HepG2 (cell line): ENCODE results near the gene MYO1E. TPM values are rescaled to one million over a fixed set of nuclear protein-coding genes. Genes with fewer than 3 reads are reported as not detected.

Experiments used
- ARHGAP35 ChIP-seq: sonication (generic); formaldehyde crosslinking; IDR thresholded peaks from 2 replicates; pipeline ENCODE4 v1.9.0; 2022; ENCODE audit warnings: mild to moderate bottlenecking, inconsistent platforms, moderate library complexity, missing genetic modification reagents, borderline replicate concordance
- ELF4 ChIP-seq: sonication (generic); formaldehyde crosslinking; IDR thresholded peaks from 2 replicates; pipeline ENCODE4 v1.5.0; 2020; ENCODE audit warnings: missing genetic modification reagents, mild to moderate bottlenecking, moderate library complexity, borderline replicate concordance
- ISL2 ChIP-seq: sonication (generic); formaldehyde crosslinking; IDR thresholded peaks from 2 replicates; pipeline ENCODE4 v1.5.0; 2020; ENCODE audit warnings: missing genetic modification reagents
- MEF2D ChIP-seq: sonication (generic); formaldehyde crosslinking; IDR thresholded peaks from 2 replicates; pipeline ENCODE4 v1.5.1; 2020; ENCODE audit warnings: mild to moderate bottlenecking, missing genetic modification reagents
- PCBP1 ChIP-seq: fragments of 200-400 bp; formaldehyde crosslinking; IDR thresholded peaks from 2 replicates; pipeline ENCODE4 v1.6.1; 2017; ENCODE audit warnings: mild to moderate bottlenecking, low read depth, low read length, borderline replicate concordance
- REPIN1 ChIP-seq: sonication (generic); formaldehyde crosslinking; IDR thresholded peaks from 2 replicates; pipeline ENCODE4 v1.8.0; 2022; ENCODE audit warnings: missing genetic modification reagents, low read depth, mild to moderate bottlenecking, borderline replicate concordance
- SRSF9 ChIP-seq: fragments of 200-400 bp; formaldehyde crosslinking; IDR thresholded peaks from 2 replicates; pipeline ENCODE4 v1.6.1; 2018; ENCODE audit warnings: borderline replicate concordance, mild to moderate bottlenecking, low read depth, low read length; ENCODE audit not compliant: insufficient read depth, poor library complexity, severe bottlenecking
- YEATS4 ChIP-seq: sonication (generic); formaldehyde crosslinking; IDR thresholded peaks from 2 replicates; pipeline ENCODE4 v1.4.0; 2020; ENCODE audit warnings: missing genetic modification reagents, borderline replicate concordance
- ZNF264 ChIP-seq: sonication (generic); formaldehyde crosslinking; IDR thresholded peaks from 2 replicates; pipeline ENCODE4 v1.4.0; 2020; ENCODE audit warnings: missing genetic modification reagents
- ZNF383 ChIP-seq: sonication (generic); formaldehyde crosslinking; IDR thresholded peaks from 2 replicates; pipeline ENCODE4 v1.4.0; 2020; ENCODE audit warnings: missing genetic modification reagents, mild to moderate bottlenecking, borderline replicate concordance
- ZNF562 ChIP-seq: sonication (generic); formaldehyde crosslinking; IDR thresholded peaks from 2 replicates; pipeline ENCODE4 v1.8.0; 2022; ENCODE audit warnings: missing genetic modification reagents, borderline replicate concordance
- ZNF678 ChIP-seq: sonication (generic); formaldehyde crosslinking; IDR thresholded peaks from 2 replicates; pipeline ENCODE4 v1.4.0; 2020; ENCODE audit warnings: mild to moderate bottlenecking, missing genetic modification reagents
- ZNF724P ChIP-seq: sonication (generic); formaldehyde crosslinking; IDR thresholded peaks from 2 replicates; pipeline ENCODE4 v1.8.0; 2022; ENCODE audit warnings: missing genetic modification reagents, borderline replicate concordance
- ZNF747 ChIP-seq: sonication (generic); formaldehyde crosslinking; IDR thresholded peaks from 2 replicates; pipeline ENCODE4 v1.8.1; 2023; ENCODE audit warnings: missing genetic modification reagents, mild to moderate bottlenecking, borderline replicate concordance
- polyA plus RNA-seq, 8 experiments: library from polyadenylated mRNA; depleted of rRNA in 3 of 8; stranded (reverse) in 7 of 8; unstranded in 1 of 8; fragments of >200 nt; fragmentation: Illumina TruSeq in 4 of 8; extraction: Trizol in 4 of 8; gene quantifications; 2 replicates each; pipeline versions ENCODE4 v1.2.1 to v1.2.3, GENCODE V29; 2011 to 2016; ENCODE audit warnings: low read depth in 4 of 8, missing spikeins in 1 of 8, mixed read lengths in 1 of 8; ENCODE audit not compliant: insufficient read depth in 1 of 8
- total RNA-seq, 5 experiments: library from RNA; depleted of rRNA; stranded (reverse); fragments of >200 nt; fragmentation: Illumina TruSeq; extraction: Trizol; gene quantifications; 2 replicates each; pipeline ENCODE4 v1.2.3, GENCODE V29; 2016; ENCODE audit warnings: low read depth in 1 of 5
- TF ChIP-seq, protein P1 (sequence below): sonication (generic); formaldehyde crosslinking; IDR thresholded peaks from 2 replicates; pipeline ENCODE4 v1.9.0; 2021; ENCODE audit warnings: mild to moderate bottlenecking, missing genetic modification reagents
- TF ChIP-seq, protein P2 (sequence below): sonication (generic); formaldehyde crosslinking; IDR thresholded peaks from 2 replicates; pipeline ENCODE4 v1.4.0; 2020; ENCODE audit warnings: mild to moderate bottlenecking, missing genetic modification reagents
- TF ChIP-seq, protein P3 (sequence below): sonication (generic); formaldehyde crosslinking; IDR thresholded peaks from 2 replicates; pipeline ENCODE4 v1.9.0; 2022; ENCODE audit warnings: missing genetic modification reagents, mild to moderate bottlenecking, borderline replicate concordance

The MYO1E gene
- total and polyA plus RNA-seq, 2 of the 13 experiments (the other 11 are each of a cell fraction or from before 2014, with no cell fraction given) = 15.7 to 25.1 TPM

DNA sequence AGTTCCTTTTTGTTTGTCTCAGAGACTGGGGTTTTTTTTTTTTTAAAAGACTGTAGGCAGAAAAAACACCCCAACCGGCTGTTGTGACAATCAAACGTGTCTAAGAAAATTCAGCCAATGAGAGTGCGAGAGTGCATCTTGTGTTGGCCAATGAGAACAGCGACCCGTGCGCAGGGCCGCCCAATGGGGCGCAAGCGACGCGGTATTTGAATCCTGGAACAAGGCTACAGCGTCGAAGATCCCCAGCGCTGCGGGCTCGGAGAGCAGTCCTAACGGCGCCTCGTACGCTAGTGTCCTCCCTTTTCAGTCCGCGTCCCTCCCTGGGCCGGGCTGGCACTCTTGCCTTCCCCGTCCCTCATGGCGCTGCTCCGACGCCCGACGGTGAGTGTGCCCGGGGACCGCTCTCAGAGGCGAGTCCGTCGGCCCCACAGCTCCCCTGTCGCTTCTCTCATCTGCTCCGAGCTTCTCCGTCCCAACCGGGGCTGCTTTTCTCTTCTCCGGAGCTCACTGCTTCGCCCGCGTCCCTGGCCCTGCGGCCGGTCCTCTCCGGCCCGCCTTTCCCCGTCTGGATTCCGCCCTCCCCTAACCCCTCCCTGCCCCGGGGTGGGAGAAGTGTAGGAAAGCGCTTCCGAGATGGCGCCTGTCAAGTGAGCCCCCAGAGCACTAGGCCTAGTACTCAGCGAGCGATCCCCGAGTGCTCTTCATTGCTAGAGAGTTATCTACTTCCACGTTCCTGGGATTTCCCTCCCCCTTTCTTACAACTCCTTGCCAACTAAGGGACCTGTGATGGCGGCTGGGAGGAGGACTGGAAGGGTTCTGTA lies 267.5 kb downstream of the MYO1E start, which contains the start of gene CCNB2 (continued):
- TF ChIP-seq, protein P1, sequence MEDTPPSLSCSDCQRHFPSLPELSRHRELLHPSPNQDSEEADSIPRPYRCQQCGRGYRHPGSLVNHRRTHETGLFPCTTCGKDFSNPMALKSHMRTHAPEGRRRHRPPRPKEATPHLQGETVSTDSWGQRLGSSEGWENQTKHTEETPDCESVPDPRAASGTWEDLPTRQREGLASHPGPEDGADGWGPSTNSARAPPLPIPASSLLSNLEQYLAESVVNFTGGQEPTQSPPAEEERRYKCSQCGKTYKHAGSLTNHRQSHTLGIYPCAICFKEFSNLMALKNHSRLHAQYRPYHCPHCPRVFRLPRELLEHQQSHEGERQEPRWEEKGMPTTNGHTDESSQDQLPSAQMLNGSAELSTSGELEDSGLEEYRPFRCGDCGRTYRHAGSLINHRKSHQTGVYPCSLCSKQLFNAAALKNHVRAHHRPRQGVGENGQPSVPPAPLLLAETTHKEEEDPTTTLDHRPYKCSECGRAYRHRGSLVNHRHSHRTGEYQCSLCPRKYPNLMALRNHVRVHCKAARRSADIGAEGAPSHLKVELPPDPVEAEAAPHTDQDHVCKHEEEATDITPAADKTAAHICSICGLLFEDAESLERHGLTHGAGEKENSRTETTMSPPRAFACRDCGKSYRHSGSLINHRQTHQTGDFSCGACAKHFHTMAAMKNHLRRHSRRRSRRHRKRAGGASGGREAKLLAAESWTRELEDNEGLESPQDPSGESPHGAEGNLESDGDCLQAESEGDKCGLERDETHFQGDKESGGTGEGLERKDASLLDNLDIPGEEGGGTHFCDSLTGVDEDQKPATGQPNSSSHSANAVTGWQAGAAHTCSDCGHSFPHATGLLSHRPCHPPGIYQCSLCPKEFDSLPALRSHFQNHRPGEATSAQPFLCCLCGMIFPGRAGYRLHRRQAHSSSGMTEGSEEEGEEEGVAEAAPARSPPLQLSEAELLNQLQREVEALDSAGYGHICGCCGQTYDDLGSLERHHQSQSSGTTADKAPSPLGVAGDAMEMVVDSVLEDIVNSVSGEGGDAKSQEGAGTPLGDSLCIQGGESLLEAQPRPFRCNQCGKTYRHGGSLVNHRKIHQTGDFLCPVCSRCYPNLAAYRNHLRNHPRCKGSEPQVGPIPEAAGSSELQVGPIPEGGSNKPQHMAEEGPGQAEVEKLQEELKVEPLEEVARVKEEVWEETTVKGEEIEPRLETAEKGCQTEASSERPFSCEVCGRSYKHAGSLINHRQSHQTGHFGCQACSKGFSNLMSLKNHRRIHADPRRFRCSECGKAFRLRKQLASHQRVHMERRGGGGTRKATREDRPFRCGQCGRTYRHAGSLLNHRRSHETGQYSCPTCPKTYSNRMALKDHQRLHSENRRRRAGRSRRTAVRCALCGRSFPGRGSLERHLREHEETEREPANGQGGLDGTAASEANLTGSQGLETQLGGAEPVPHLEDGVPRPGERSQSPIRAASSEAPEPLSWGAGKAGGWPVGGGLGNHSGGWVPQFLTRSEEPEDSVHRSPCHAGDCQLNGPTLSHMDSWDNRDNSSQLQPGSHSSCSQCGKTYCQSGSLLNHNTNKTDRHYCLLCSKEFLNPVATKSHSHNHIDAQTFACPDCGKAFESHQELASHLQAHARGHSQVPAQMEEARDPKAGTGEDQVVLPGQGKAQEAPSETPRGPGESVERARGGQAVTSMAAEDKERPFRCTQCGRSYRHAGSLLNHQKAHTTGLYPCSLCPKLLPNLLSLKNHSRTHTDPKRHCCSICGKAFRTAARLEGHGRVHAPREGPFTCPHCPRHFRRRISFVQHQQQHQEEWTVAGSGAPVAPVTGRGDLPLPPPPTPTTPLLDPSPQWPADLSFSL (CRISPR knock-in tag) = no peak
- TF ChIP-seq ZNF264 (CRISPR knock-in tag) (0 out of 2 replicates have a peak, but pooled peaks have one; percentile 27), REPIN1 (CRISPR knock-in tag) (no peak), ZNF724P (peak; percentile 40; the same call in 1 of the 2 replicates), PCBP1 (0 out of 2 replicates have a peak, but pooled peaks have one; percentile 37), MEF2D (CRISPR knock-in tag) (peak; percentile 58), ISL2 (CRISPR knock-in tag) (peak; percentile 47; the same call in 1 of the 2 replicates), ZNF678 (CRISPR knock-in tag) (no peak), ELF4 (peak; percentile 48; the same call in 1 of the 2 replicates), ZNF562 (CRISPR knock-in tag) (no peak), ARHGAP35 (peak; percentile 61; the same call in 1 of the 2 replicates), YEATS4 (CRISPR knock-in tag) (peak; percentile 82), SRSF9 (no peak), ZNF747 (CRISPR knock-in tag) (0 out of 2 replicates have a peak, but pooled peaks have one; percentile 45), ZNF383 (CRISPR knock-in tag) (no peak)
- TF ChIP-seq, protein P2, sequence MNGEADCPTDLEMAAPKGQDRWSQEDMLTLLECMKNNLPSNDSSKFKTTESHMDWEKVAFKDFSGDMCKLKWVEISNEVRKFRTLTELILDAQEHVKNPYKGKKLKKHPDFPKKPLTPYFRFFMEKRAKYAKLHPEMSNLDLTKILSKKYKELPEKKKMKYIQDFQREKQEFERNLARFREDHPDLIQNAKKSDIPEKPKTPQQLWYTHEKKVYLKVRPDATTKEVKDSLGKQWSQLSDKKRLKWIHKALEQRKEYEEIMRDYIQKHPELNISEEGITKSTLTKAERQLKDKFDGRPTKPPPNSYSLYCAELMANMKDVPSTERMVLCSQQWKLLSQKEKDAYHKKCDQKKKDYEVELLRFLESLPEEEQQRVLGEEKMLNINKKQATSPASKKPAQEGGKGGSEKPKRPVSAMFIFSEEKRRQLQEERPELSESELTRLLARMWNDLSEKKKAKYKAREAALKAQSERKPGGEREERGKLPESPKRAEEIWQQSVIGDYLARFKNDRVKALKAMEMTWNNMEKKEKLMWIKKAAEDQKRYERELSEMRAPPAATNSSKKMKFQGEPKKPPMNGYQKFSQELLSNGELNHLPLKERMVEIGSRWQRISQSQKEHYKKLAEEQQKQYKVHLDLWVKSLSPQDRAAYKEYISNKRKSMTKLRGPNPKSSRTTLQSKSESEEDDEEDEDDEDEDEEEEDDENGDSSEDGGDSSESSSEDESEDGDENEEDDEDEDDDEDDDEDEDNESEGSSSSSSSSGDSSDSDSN (CRISPR knock-in tag) = peak; percentile 49; the same call in 1 of the 2 replicates
- TF ChIP-seq, protein P3, sequence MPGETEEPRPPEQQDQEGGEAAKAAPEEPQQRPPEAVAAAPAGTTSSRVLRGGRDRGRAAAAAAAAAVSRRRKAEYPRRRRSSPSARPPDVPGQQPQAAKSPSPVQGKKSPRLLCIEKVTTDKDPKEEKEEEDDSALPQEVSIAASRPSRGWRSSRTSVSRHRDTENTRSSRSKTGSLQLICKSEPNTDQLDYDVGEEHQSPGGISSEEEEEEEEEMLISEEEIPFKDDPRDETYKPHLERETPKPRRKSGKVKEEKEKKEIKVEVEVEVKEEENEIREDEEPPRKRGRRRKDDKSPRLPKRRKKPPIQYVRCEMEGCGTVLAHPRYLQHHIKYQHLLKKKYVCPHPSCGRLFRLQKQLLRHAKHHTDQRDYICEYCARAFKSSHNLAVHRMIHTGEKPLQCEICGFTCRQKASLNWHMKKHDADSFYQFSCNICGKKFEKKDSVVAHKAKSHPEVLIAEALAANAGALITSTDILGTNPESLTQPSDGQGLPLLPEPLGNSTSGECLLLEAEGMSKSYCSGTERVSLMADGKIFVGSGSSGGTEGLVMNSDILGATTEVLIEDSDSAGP = peak; percentile 84
